ENCODE measurements around the gene ZCCHC2.

DNA sequence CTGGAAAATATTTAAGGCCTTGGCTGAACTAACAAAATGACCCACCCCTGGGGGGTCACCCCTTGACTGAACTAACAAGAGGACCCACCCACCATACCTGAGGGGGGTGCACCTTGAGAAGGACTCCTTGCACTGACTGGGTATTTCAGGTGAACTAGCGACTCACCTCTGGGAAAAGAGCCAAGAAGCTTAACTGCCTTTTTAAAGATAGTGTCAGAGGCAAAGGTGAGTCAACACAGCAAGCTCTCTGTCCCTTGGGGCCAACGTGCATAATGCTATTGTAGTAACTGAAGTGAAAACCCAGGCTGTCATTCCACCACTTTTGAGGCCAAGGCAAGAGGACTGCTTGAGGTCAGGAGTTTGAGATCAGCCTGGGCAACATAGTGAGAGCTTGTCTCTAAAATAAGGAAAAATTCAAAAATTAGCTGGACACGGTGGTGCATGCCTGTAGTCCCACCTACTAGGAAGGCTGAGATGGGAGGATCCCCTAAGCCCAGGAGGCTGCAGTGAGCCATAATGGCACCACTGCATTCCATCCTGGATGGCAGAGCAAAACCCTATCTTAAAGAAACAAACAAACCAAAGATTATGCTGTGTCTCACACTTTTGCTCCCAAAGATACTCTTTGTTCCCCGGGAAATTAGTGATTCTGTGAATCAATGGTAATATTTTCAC is 36.4 kb upstream of the ZCCHC2 start:
- TF ChIP-seq, protein P1, sequence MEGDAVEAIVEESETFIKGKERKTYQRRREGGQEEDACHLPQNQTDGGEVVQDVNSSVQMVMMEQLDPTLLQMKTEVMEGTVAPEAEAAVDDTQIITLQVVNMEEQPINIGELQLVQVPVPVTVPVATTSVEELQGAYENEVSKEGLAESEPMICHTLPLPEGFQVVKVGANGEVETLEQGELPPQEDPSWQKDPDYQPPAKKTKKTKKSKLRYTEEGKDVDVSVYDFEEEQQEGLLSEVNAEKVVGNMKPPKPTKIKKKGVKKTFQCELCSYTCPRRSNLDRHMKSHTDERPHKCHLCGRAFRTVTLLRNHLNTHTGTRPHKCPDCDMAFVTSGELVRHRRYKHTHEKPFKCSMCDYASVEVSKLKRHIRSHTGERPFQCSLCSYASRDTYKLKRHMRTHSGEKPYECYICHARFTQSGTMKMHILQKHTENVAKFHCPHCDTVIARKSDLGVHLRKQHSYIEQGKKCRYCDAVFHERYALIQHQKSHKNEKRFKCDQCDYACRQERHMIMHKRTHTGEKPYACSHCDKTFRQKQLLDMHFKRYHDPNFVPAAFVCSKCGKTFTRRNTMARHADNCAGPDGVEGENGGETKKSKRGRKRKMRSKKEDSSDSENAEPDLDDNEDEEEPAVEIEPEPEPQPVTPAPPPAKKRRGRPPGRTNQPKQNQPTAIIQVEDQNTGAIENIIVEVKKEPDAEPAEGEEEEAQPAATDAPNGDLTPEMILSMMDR (IDR thresholded peaks at IDR 0.05), result no peak
- no peak for TF ChIP-seq POLR2A (IDR thresholded peaks at IDR 0.05)

All from right lobe of liver (tissue), 4 donors.